AG09309 (cell line): ENCODE measurements around the gene EAF2.

ENCODE experiments used
- DNase-seq: peaks from one replicate; pipeline ENCODE4 v3.0.0-alpha.2; 2010; ENCODE audit warnings: low read depth
- H3K4me3 ChIP-seq: 2 replicates; pipeline ENCODE4 v1.5.1; 2011; ENCODE audit warnings: mild to moderate bottlenecking, low read depth, low read length, moderate library complexity; ENCODE audit not compliant: control insufficient read depth
- CTCF ChIP-seq: IDR thresholded peaks from 2 replicates; pipeline ENCODE4 v1.5.1; 2011; ENCODE audit warnings: mild to moderate bottlenecking, low read depth, low read length, inconsistent platforms; ENCODE audit not compliant: insufficient read depth, control insufficient read depth; ENCODE audit errors: missing control alignments

EAF2 gene

GRCh38 chr3:121803771-121804320, 31.2 kb upstream of the EAF2 start:
- no peak overlapping the region for H3K4me3 ChIP-seq
- TF ChIP-seq CTCF, result no peak
- no peak for DNase-seq

- no peak overlapping the region for H3K4me3 ChIP-seq
- TF ChIP-seq CTCF, result no peak
- DNase-seq, result no peak
These were observed 25.8 kb upstream of the EAF2 start for GRCh38 chr3:121809249-121809648.

- no peak overlapping the region for H3K4me3 ChIP-seq
- TF ChIP-seq CTCF, result no peak
- no peak for DNase-seq
These were observed 17.3 kb upstream of the EAF2 start for GRCh38 chr3:121817753-121818152.

GRCh38 chr3:121818578-121818977, 16.4 kb upstream of the EAF2 start:
- TF ChIP-seq CTCF, result no peak
- H3K4me3 ChIP-seq, result no peak overlapping the region
- DNase-seq, result no peak

GRCh38 chr3:121819236-121819635, 15.8 kb upstream of the EAF2 start:
- no peak for DNase-seq
- no peak overlapping the region for H3K4me3 ChIP-seq
- TF ChIP-seq CTCF, result no peak

- TF ChIP-seq CTCF, result no peak
- no peak overlapping the region for H3K4me3 ChIP-seq
- no peak for DNase-seq
These were observed 13.4 kb upstream of the EAF2 start for GRCh38 chr3:121821421-121822199.
